ENCODE results near the gene CRCP. TPM values are rescaled to one million over a fixed set of nuclear protein-coding genes. Genes with fewer than 3 reads are reported as not detected.

CRCP gene
- total RNA-seq, 1 experiment from 2014 or later = 42.5 TPM

DNA sequence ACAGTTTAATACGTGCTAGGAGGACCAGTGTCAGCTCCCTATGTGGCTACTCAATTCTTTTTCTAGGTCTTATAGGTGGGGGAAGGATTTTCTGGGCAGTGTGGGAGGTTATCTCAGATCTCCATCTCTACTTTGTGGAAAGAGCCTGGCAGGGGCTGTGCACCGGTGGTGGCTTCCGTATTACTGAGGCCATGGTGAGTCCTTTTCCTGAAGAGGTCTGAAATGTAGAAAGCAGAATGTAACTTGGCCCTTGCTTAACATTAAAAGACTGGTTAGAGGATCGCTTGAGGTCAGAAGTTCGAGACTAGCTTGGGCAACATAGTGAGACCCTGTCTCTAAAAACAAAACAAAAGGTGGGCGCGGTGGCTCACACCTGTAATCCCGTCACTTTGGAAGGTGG, 87.8 kb downstream of the CRCP start:
- CTCF ChIA-PET = no interaction called here
- no peak for DNase-seq (ENCODE audit: low spot score)

More for the DNA sequence above, 87.8 kb downstream of the CRCP start:
- POLR2A ChIA-PET (ENCODE audit: low non-redundant PET) = no interaction called here
- Histone ChIP-seq H3K4me1 (ENCODE audit: insufficient read depth, low read length, poor library complexity, severe bottlenecking) (peaks cover 4% of the 10 kb centered on the region), H3K4me3 (ENCODE audit: low read depth, low read length, poor library complexity, severe bottlenecking) (no peak overlapping the region), H3K36me3 (ENCODE audit: insufficient read depth, low read length, poor library complexity, severe bottlenecking) (no peaks in the 10 kb centered on the region), H3K27ac (ENCODE audit: low read depth, low read length, poor library complexity, severe bottlenecking) (no peak overlapping the region), H3K9me3 (ENCODE audit: low read depth, low read length, poor library complexity, severe bottlenecking) (no peaks in the 10 kb centered on the region), H3K27me3 (replicated peaks; ENCODE audit: insufficient read depth, low read depth, low read length, poor library complexity) (no peaks in the 10 kb centered on the region)
- TF ChIP-seq CTCF (conservative IDR thresholded peaks at IDR 0.05; ENCODE audit: low read depth, low read length) (no peak), EZH2 (IDR thresholded peaks at IDR 0.05; ENCODE audit: borderline replicate concordance, low read depth, low read length, poor library complexity, severe bottlenecking) (no peak)
- no TSS peak for BruUV-seq (replicated peaks)
- intact Hi-C loops (cut with micrococcal nuclease; ENCODE audit: unreplicated experiment) = no loop called here

Other genes starting within 250 kb of the CRCP start
- 30.5 and 36.8 TPM in 2 replicates for gene VKORC1L1, start 241.8 kb upstream of the CRCP start, total RNA-seq (2021)
- gene GUSB, start 132.6 kb upstream of the CRCP start, total RNA-seq (2021) = 65.1 and 65.6 TPM in 2 replicates
- 10.7 and 14.3 TPM in 2 replicates for gene ASL, start 39.0 kb upstream of the CRCP start, total RNA-seq (2021)
- gene TPST1, start 90.5 kb downstream of the CRCP start, total RNA-seq (2021) = 8.0 and 11.0 TPM in 2 replicates

All from A673 (cell line).